Suprapubic skin (tissue), 4 donors: Measurements from ENCODE around the gene LAMB4.

Experiments
- POLR2A ChIP-seq, 2 donors: fragments of 450-650 bp; IDR thresholded peaks; one replicate each; pipeline ENCODE4 v1.6.1; 2017; ENCODE audit warnings: antibody characterized with exemption in 2 of 2, mild to moderate bottlenecking in 2 of 2, moderate library complexity in 2 of 2
- POLR2AphosphoS5 ChIP-seq, 3 donors: sonication (generic); formaldehyde crosslinking; IDR thresholded peaks; one replicate each; pipeline ENCODE4 v1.6.1; 2017; ENCODE audit warnings: antibody characterized with exemption in 3 of 3
- TF ChIP-seq, protein P1 (sequence below), 2 donors: fragments of 200-600 bp in 1 of 2; fragments of 450-650 bp in 1 of 2; sonication (generic) in 1 of 2; IDR thresholded peaks; one replicate each; pipeline ENCODE4 v1.5.1; 2016 to 2019; ENCODE audit warnings: antibody characterized with exemption in 2 of 2, mild to moderate bottlenecking in 1 of 2, moderate library complexity in 1 of 2

GRCh38 chr7:108038986-108039385 lies 91.2 kb downstream of the LAMB4 start:
- TF ChIP-seq, protein P1, sequence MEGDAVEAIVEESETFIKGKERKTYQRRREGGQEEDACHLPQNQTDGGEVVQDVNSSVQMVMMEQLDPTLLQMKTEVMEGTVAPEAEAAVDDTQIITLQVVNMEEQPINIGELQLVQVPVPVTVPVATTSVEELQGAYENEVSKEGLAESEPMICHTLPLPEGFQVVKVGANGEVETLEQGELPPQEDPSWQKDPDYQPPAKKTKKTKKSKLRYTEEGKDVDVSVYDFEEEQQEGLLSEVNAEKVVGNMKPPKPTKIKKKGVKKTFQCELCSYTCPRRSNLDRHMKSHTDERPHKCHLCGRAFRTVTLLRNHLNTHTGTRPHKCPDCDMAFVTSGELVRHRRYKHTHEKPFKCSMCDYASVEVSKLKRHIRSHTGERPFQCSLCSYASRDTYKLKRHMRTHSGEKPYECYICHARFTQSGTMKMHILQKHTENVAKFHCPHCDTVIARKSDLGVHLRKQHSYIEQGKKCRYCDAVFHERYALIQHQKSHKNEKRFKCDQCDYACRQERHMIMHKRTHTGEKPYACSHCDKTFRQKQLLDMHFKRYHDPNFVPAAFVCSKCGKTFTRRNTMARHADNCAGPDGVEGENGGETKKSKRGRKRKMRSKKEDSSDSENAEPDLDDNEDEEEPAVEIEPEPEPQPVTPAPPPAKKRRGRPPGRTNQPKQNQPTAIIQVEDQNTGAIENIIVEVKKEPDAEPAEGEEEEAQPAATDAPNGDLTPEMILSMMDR (IDR thresholded peaks at IDR 0.05) = no peak
- TF ChIP-seq POLR2A (IDR thresholded peaks at IDR 0.05) (no peak), POLR2AphosphoS5 (IDR thresholded peaks at IDR 0.05) (no peak)
